KMS-11 (cell line): ENCODE results near the gene TANGO2.

Experiments used
- H2AFZ ChIP-seq: fragments of 200-600 bp; sonication (generic); 2 replicates; pipeline ENCODE4 v1.6.1; 2016; ENCODE audit warnings: antibody characterized with exemption, mixed run types, low read depth
- H3K27ac ChIP-seq: fragments of 200-600 bp; sonication (generic); 2 replicates; pipeline ENCODE4 v1.6.1; 2016; ENCODE audit warnings: mild to moderate bottlenecking, mixed run types
- H3K27me3 ChIP-seq: fragments of 200-600 bp; sonication (generic); 2 replicates; pipeline ENCODE4 v1.6.1; 2017; ENCODE audit warnings: mild to moderate bottlenecking, low read depth, mixed run types, moderate library complexity; ENCODE audit not compliant: insufficient read depth
- H3K36me3 ChIP-seq: fragments of 200-600 bp; sonication (generic); 2 replicates; pipeline ENCODE4 v1.6.1; 2017; ENCODE audit warnings: mild to moderate bottlenecking, mixed run types; ENCODE audit not compliant: insufficient read depth
- H3K4me1 ChIP-seq: fragments of 200-600 bp; sonication (generic); 2 replicates; pipeline ENCODE4 v1.6.1; 2016; ENCODE audit warnings: mild to moderate bottlenecking, low read depth, mixed run types; ENCODE audit not compliant: poor library complexity, severe bottlenecking
- H3K4me2 ChIP-seq: fragments of 200-600 bp; sonication (generic); 2 replicates; pipeline ENCODE4 v1.7.0; 2016; ENCODE audit warnings: mild to moderate bottlenecking, mixed run types
- H3K4me3 ChIP-seq: fragments of 200-600 bp; sonication (generic); IDR thresholded peaks from 2 replicates; pipeline ENCODE4 v1.6.1; 2017; ENCODE audit warnings: low read depth, low read length, mixed read lengths; ENCODE audit not compliant: insufficient read depth
- H3K79me2 ChIP-seq: fragments of 200-600 bp; sonication (generic); 2 replicates; pipeline ENCODE4 v1.6.1; 2016; ENCODE audit warnings: low read depth, mixed run types; ENCODE audit not compliant: insufficient read depth
- H3K9ac ChIP-seq: fragments of 200-600 bp; sonication (generic); 2 replicates; pipeline ENCODE4 v1.6.1; 2016; ENCODE audit warnings: mild to moderate bottlenecking, mixed run types
- H4K20me1 ChIP-seq: fragments of 200-600 bp; sonication (generic); 2 replicates; pipeline ENCODE4 v1.6.1; 2016; ENCODE audit warnings: mild to moderate bottlenecking, mixed run types; ENCODE audit not compliant: insufficient read depth
- TF ChIP-seq, protein P1 (sequence below): fragments of 200-600 bp; sonication (generic); conservative IDR thresholded peaks from 2 replicates; pipeline ENCODE4 v1.6.1; 2017; ENCODE audit warnings: low read depth, mild to moderate bottlenecking, antibody characterized with exemption, low read length, moderate library complexity, mixed read lengths

Gene TANGO2

DNA sequence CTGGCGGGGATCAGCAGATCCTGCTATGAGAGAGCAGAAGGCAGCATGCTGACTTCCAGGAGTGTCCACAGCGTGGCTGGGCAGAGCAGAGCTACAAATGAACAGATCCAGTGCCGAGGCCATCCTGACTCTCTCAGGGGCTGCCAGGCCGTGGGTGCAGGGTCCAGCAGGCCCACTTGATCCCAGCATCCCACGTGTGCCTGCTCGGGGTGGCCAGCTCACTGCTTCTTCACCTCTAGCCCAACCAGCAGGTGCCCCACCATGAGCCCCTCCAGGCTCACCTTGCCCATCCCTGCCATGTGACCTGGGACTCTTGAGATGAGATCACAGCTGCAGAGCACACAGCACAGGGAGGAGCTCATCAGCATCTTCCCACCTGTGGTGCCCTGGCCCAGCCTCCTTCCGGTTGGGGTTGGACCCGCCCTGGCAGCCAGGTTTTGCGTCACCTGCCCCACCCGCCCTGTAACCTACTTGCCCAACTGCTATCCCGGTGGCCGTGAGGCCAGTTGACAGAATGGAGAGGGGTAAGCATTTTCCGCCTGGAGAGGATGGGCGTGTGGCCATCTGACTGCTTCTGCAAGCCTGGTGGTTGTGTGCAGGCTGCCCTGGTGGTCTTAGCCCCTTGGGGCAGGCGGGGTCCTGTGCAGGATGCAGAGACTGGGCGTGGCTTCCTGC, 11.0 kb downstream of the TANGO2 start:
- Histone ChIP-seq H3K27me3 (no peaks in the 10 kb centered on the region), H2AFZ (no peak overlapping the region), H3K4me3 (no peak overlapping the region), H3K27ac (no peak overlapping the region), H3K36me3 (no peaks in the 10 kb centered on the region), H3K4me2 (no peak overlapping the region), H3K9ac (no peak overlapping the region), H3K4me1 (peaks cover 17% of the 10 kb centered on the region), H3K79me2 (no peaks in the 10 kb centered on the region), H4K20me1 (no peaks in the 10 kb centered on the region)
- TF ChIP-seq, protein P1, sequence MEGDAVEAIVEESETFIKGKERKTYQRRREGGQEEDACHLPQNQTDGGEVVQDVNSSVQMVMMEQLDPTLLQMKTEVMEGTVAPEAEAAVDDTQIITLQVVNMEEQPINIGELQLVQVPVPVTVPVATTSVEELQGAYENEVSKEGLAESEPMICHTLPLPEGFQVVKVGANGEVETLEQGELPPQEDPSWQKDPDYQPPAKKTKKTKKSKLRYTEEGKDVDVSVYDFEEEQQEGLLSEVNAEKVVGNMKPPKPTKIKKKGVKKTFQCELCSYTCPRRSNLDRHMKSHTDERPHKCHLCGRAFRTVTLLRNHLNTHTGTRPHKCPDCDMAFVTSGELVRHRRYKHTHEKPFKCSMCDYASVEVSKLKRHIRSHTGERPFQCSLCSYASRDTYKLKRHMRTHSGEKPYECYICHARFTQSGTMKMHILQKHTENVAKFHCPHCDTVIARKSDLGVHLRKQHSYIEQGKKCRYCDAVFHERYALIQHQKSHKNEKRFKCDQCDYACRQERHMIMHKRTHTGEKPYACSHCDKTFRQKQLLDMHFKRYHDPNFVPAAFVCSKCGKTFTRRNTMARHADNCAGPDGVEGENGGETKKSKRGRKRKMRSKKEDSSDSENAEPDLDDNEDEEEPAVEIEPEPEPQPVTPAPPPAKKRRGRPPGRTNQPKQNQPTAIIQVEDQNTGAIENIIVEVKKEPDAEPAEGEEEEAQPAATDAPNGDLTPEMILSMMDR, result no peak

DNA sequence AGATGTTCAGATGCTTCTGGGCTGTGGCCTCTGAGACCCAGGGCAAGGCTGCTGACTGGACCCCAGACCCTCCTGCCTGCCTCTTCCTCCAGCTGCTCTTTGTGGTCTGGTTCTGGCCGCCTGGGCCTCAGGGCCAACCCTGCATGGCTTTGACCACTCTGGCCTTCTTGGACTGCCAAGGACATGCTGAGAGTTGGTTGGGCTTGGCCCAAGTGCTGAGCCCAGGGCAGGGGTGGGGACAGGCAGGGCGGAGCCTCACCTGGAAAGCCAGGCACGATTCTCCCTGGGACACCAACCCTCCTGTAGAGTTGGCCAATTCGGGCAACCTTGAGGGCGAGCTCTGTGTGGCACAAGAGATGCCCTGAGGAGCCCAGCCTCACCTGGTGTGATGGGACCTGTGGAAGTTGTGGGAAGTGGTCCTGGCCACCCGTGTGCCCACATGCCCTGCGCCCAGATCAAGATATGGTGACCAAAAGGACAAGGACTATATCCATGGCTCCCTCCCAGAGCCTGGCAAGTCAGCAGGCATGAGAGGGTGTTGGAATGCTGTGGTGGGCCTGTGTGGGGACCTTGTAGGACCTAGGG, 11.6 kb downstream of the TANGO2 start:
- no peak overlapping the region for H2AFZ ChIP-seq
- H4K20me1 ChIP-seq, result no peaks in the 10 kb centered on the region
- no peak overlapping the region for H3K4me2 ChIP-seq
- H3K4me1 ChIP-seq, result peaks cover 20% of the 10 kb centered on the region
- no peak overlapping the region for H3K9ac ChIP-seq
- no peaks in the 10 kb centered on the region for H3K27me3 ChIP-seq
- no peaks in the 10 kb centered on the region for H3K79me2 ChIP-seq
- H3K27ac ChIP-seq, result no peak overlapping the region
- no peak overlapping the region for H3K4me3 ChIP-seq
- no peaks in the 10 kb centered on the region for H3K36me3 ChIP-seq
- TF ChIP-seq, protein P1, result no peak

DNA sequence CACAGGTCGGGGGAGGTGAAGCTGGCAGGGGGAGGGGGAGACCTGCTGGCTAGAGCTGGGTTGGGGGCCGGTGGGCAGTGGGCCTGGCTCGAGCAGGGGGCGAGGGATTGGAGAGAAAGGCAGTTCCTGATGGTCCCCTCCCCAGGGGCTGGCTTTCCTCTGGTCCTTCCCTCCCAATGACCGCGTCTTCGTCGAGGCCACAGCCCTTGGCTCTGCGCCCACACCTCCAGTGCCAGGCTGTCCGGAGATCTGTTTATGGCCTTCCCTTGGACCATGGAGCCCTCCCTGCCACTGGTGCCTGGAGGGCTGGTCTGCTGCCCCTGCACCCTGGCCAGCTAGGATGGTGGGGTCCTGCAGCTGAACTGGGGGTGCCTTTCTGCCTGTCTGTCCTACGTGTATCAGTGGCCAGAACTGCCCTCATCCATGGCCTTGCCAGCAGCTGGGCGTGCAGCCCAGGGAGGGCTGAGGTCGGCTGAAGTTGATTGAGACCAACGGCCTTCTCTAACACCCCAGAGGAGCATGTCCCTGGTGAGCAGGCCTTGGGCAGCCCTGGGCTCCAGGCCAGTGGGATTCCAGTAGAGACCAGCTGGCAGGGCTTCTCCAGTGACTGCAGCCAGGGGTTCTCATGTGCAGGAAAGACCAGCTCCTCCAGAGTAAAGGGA, 12.3 kb downstream of the TANGO2 start:
- Histone ChIP-seq H4K20me1 (no peaks in the 10 kb centered on the region), H3K27me3 (no peaks in the 10 kb centered on the region), H3K79me2 (no peaks in the 10 kb centered on the region), H2AFZ (no peak overlapping the region), H3K36me3 (no peaks in the 10 kb centered on the region), H3K4me3 (no peak overlapping the region), H3K9ac (no peak overlapping the region), H3K27ac (no peak overlapping the region), H3K4me1 (peaks cover 20% of the 10 kb centered on the region), H3K4me2 (no peak overlapping the region)
- TF ChIP-seq, protein P1, result no peak

DNA sequence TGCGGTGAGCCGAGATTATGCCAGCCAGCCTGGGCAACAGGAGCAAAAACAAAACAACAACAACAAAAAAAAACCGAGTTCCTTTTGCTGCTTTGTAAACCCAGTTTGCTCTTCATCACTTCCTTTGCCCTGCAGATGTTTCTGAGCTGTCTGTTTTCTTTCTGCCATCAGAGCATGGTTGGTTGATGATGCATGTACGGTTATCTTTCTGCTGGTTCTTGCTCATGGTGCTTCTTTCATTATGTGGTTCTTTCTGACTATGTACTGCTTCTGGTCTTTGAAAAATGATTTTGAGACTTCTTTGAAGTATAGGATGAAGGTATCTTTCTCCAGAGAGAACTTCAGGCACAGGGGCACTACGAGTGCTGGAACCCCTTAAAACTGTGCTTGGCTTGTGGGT, 13.2 kb downstream of the TANGO2 start:
- Histone ChIP-seq H3K4me2 (no peak overlapping the region), H3K27ac (no peak overlapping the region), H3K27me3 (no peaks in the 10 kb centered on the region), H2AFZ (no peak overlapping the region), H3K4me3 (no peak overlapping the region), H4K20me1 (no peaks in the 10 kb centered on the region), H3K4me1 (peaks cover 20% of the 10 kb centered on the region), H3K36me3 (no peaks in the 10 kb centered on the region), H3K79me2 (no peaks in the 10 kb centered on the region), H3K9ac (no peak overlapping the region)
- TF ChIP-seq, protein P1, result no peak
